Measurements from ENCODE around the gene CFAP221.

GRCh38 chr2:119541476-119541875 lies 2.8 kb upstream of the CFAP221 start:
- TF ChIP-seq MAX (IDR thresholded peaks at IDR 0.05) (no peak), CTCF (IDR thresholded peaks at IDR 0.05) (no peak), CHD4 (IDR thresholded peaks at IDR 0.05; ENCODE audit: borderline replicate concordance) (no peak)

Data from A549 (cell line).